HepG2 (cell line): Measurements from ENCODE around the gene CISTR. TPM values are rescaled to one million over a fixed set of nuclear protein-coding genes. Genes with fewer than 3 reads are reported as not detected.

Source experiments
- ATAC-seq: fragments of 200-7000 bp; cut with Tn5 transposase; 3 replicates; pipeline ENCODE4 v1.9.1; 2020; ENCODE audit warnings: mild to moderate bottlenecking, moderate library complexity
- BruUV-seq: library from RNA; stranded (reverse); fragments of 400-500 nt; replicated peaks from 2 replicates; lab custom pipeline; 2021; lab: Mats Ljungman, UMichigan
- CTCF ChIA-PET: fragments of 300-600 bp; formaldehyde crosslinking; extraction: SDS; loops from one replicate; lab custom pipeline; 2021; ENCODE audit warnings: low total read pairs, inconsistent platforms, low intra/inter-chr PET ratio; lab: Yijun Ruan, JAX
- POLR2A ChIA-PET: fragments of 350-600 bp; sonication (Branson Sonifier 250); formaldehyde crosslinking; loops from one replicate; lab custom pipeline; 2020; ENCODE audit warnings: antibody characterized with exemption, inconsistent platforms; lab: Yijun Ruan, JAX
- DNase-seq: peaks from one replicate; pipeline ENCODE4 v3.0.0-alpha.2; 2015; ENCODE audit warnings: low spot score
- FAIRE-seq: peaks from 3 replicates; lab custom pipeline; 2011; peaks lifted over from hg19 to GRCh38; lab: Jason Lieb, UNC
- H2AFZ ChIP-seq: one replicate; pipeline ENCODE4 v1.6.1; 2011; ENCODE audit warnings: low read length, inconsistent platforms
- H3K27ac ChIP-seq: fragments of 300-600 bp; 3 replicates; pipeline ENCODE4 v1.8.0; 2011; ENCODE audit warnings: mixed run types, mild to moderate bottlenecking, mixed read lengths, low read length, inconsistent platforms; ENCODE audit not compliant: insufficient read depth; ENCODE audit errors: extremely low read length
- H3K27me3 ChIP-seq, 2 experiments: fragments of 200-600 bp in 1 of 2; 2 replicates in 1 of 2; 3 replicates in 1 of 2; pipeline versions ENCODE4 v1.6.0 to v1.8.0; 2011; ENCODE audit warnings: low read length in 2 of 2, mild to moderate bottlenecking in 2 of 2, moderate library complexity in 2 of 2, inconsistent platforms in 1 of 2; ENCODE audit not compliant: insufficient read depth in 2 of 2, control insufficient read depth in 1 of 2
- H3K36me3 ChIP-seq, 2 experiments: fragments of 200-600 bp in 1 of 2; replicated peaks in 1 of 2; 2 replicates in 1 of 2; 3 replicates in 1 of 2; pipeline versions ENCODE4 v1.5.1 to v1.8.0; 2011; ENCODE audit warnings: low read length in 2 of 2, inconsistent platforms in 1 of 2; ENCODE audit not compliant: insufficient read depth in 2 of 2, control insufficient read depth in 1 of 2
- H3K4me1 ChIP-seq: 2 replicates; pipeline ENCODE4 v1.5.1; 2012; ENCODE audit warnings: low read length, inconsistent platforms; ENCODE audit not compliant: insufficient read depth
- H3K4me2 ChIP-seq: 2 replicates; pipeline ENCODE4 v1.6.0; 2011; ENCODE audit warnings: low read depth, low read length, inconsistent platforms
- H3K4me3 ChIP-seq, 3 experiments: fragments of 200-600 bp in 1 of 3; sonication (generic), shearing (Covaris generic) in 1 of 3; replicated peaks in 1 of 3; 2 replicates each; pipeline ENCODE4 v1.5.1; 2011 to 2016; ENCODE audit warnings: low read length in 3 of 3, inconsistent platforms in 2 of 3, low read depth in 2 of 3, mild to moderate bottlenecking in 2 of 3, control low read depth in 1 of 3, mixed read lengths in 1 of 3; ENCODE audit not compliant: insufficient read depth in 1 of 3
- H3K79me2 ChIP-seq: one replicate; pipeline ENCODE4 v1.6.1; 2011; ENCODE audit warnings: low read length, inconsistent platforms; ENCODE audit not compliant: insufficient read depth
- H3K9ac ChIP-seq: 2 replicates; pipeline ENCODE4 v1.6.0; 2011; ENCODE audit warnings: mild to moderate bottlenecking, low read depth, low read length, inconsistent platforms; ENCODE audit not compliant: insufficient read depth
- H3K9me3 ChIP-seq: 2 replicates; pipeline ENCODE4 v1.5.1; 2012; ENCODE audit warnings: mild to moderate bottlenecking, low read length
- H4K20me1 ChIP-seq: 2 replicates; pipeline ENCODE4 v1.6.0; 2011; ENCODE audit warnings: inconsistent platforms, mild to moderate bottlenecking, low read length, moderate library complexity; ENCODE audit not compliant: insufficient read depth
- BCL6 ChIP-seq: IDR thresholded peaks from 2 replicates; pipeline ENCODE4 v1.6.1; 2016; ENCODE audit warnings: missing genetic modification reagents, missing compliant biosample characterization
- CBFB ChIP-seq: sonication (generic); formaldehyde crosslinking; IDR thresholded peaks from 2 replicates; pipeline ENCODE4 v1.4.0; 2020; ENCODE audit warnings: missing genetic modification reagents
- GABPB1 ChIP-seq: IDR thresholded peaks from 2 replicates; pipeline ENCODE4 v1.6.1; 2016; ENCODE audit warnings: mild to moderate bottlenecking, missing genetic modification reagents, moderate library complexity, missing compliant biosample characterization
- HDAC2 ChIP-seq: sonication (generic); formaldehyde crosslinking; IDR thresholded peaks from 2 replicates; pipeline ENCODE4 v1.4.0; 2020; ENCODE audit warnings: missing genetic modification reagents
- KAT2B ChIP-seq: fragments of 150-350 bp; IDR thresholded peaks from 2 replicates; pipeline ENCODE4 v1.6.1; 2014; ENCODE audit warnings: low read depth, low read length, borderline replicate concordance
- MED8 ChIP-seq: sonication (generic); formaldehyde crosslinking; IDR thresholded peaks from 2 replicates; pipeline ENCODE4 v1.8.1; 2023; ENCODE audit warnings: mild to moderate bottlenecking, missing genetic modification reagents; ENCODE audit not compliant: insufficient replicate concordance
- NFKBIZ ChIP-seq: IDR thresholded peaks from 2 replicates; pipeline ENCODE4 v1.6.1; 2018; ENCODE audit warnings: missing genetic modification reagents, missing compliant biosample characterization
- PAX8 ChIP-seq: sonication (generic); formaldehyde crosslinking; IDR thresholded peaks from 2 replicates; pipeline ENCODE4 v1.8.0; 2022; ENCODE audit warnings: mild to moderate bottlenecking, missing genetic modification reagents, borderline replicate concordance
- PCBP1 ChIP-seq: fragments of 200-400 bp; formaldehyde crosslinking; IDR thresholded peaks from 2 replicates; pipeline ENCODE4 v1.6.1; 2017; ENCODE audit warnings: mild to moderate bottlenecking, low read depth, low read length, borderline replicate concordance
- PLRG1 ChIP-seq: fragments of 450-650 bp; conservative IDR thresholded peaks from 2 replicates; pipeline ENCODE4 v1.6.1; 2016
- ZBTB20 ChIP-seq: sonication (generic); formaldehyde crosslinking; IDR thresholded peaks from 2 replicates; pipeline ENCODE4 v1.8.1; 2023; ENCODE audit warnings: missing genetic modification reagents, low read depth, mild to moderate bottlenecking, borderline replicate concordance
- ZNF234 ChIP-seq: sonication (generic); formaldehyde crosslinking; conservative IDR thresholded peaks from 2 replicates; pipeline ENCODE4 v1.5.1; 2020; ENCODE audit warnings: mild to moderate bottlenecking, missing genetic modification reagents
- ZNF468 ChIP-seq: sonication (generic); formaldehyde crosslinking; IDR thresholded peaks from 2 replicates; pipeline ENCODE4 v1.8.0; 2022; ENCODE audit warnings: mild to moderate bottlenecking, moderate library complexity, missing genetic modification reagents
- ZNF777 ChIP-seq: sonication (generic); formaldehyde crosslinking; IDR thresholded peaks from 2 replicates; pipeline ENCODE4 v1.4.0; 2020; ENCODE audit warnings: missing genetic modification reagents
- ZNF782 ChIP-seq: sonication (generic); formaldehyde crosslinking; IDR thresholded peaks from 2 replicates; pipeline ENCODE4 v1.4.0; 2020; ENCODE audit warnings: missing genetic modification reagents, mild to moderate bottlenecking, borderline replicate concordance
- ZNF841 ChIP-seq: sonication (generic); formaldehyde crosslinking; IDR thresholded peaks from 2 replicates; pipeline ENCODE4 v1.8.1; 2023; ENCODE audit warnings: missing genetic modification reagents, borderline replicate concordance
- WGBS: methylation state at CpG from one replicate; pipeline ENCODE4 v1.1.6; 2017; ENCODE audit warnings: low lambda C conversion rate; 5-methylcytosine and 5-hydroxymethylcytosine counted together
- in situ Hi-C: cut with HindIII; loops from 2 replicates; pipeline ENCODE4 v1.10.0; 2017; ENCODE audit warnings: low pct_unique_long_range_greater_than_20kb; ENCODE audit not compliant: extremely low pct_ligation_motif_present
- intact Hi-C: fragments of 100-400 bp; cut with micrococcal nuclease; formaldehyde crosslinking; loops from one replicate; pipeline ENCODE4 v1.10.0; 2022; ENCODE audit not compliant: unreplicated experiment
- polyA plus RNA-seq, 8 experiments: library from polyadenylated mRNA; depleted of rRNA in 3 of 8; stranded (reverse) in 7 of 8; unstranded in 1 of 8; fragments of >200 nt; fragmentation: Illumina TruSeq in 4 of 8; extraction: Trizol in 4 of 8; gene quantifications; 2 replicates each; pipeline versions ENCODE4 v1.2.1 to v1.2.3, GENCODE V29; 2011 to 2016; ENCODE audit warnings: low read depth in 4 of 8, missing spikeins in 1 of 8, mixed read lengths in 1 of 8; ENCODE audit not compliant: insufficient read depth in 1 of 8
- total RNA-seq, 5 experiments: library from RNA; depleted of rRNA; stranded (reverse); fragments of >200 nt; fragmentation: Illumina TruSeq; extraction: Trizol; gene quantifications; 2 replicates each; pipeline ENCODE4 v1.2.3, GENCODE V29; 2016; ENCODE audit warnings: low read depth in 1 of 5
- TF ChIP-seq, protein P1 (sequence below): sonication (generic); formaldehyde crosslinking; IDR thresholded peaks from 2 replicates; pipeline ENCODE4 v1.5.0; 2020; ENCODE audit warnings: missing genetic modification reagents
- TF ChIP-seq, protein P2 (sequence below): sonication (generic); formaldehyde crosslinking; IDR thresholded peaks from 2 replicates; pipeline ENCODE4 v1.4.0; 2020; ENCODE audit warnings: mild to moderate bottlenecking, missing genetic modification reagents

CISTR gene
- total and polyA plus RNA-seq, 2 of the 13 experiments (the other 11 are each of a cell fraction or from before 2014, with no cell fraction given), result not detected

DNA sequence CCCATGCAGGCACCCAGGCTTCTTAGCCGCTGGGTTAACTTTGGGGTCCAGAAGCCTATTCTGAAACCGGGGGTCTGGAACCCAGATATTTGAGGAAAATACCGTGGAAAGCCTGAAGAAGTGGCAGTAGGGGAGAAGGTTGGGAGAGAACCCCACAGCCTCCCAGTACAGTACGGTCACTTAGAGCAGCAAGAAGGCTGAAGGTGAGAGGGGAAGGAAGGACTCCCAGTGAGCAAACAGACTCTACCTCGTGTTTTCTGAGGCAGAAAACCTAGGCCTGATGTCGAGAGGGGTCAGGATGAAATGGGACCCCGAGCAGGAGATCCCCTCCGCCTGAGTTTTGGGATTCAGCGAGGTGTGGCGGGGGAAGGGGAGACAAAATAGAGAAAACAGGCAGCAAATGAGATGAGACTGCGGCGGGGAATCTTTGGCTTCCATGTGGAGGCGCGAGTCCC is 13.8 kb downstream of the CISTR start:
- ChIA-PET CTCF (no interaction called here), POLR2A (interaction anchor here (0.6 kb wide), 1 partner anchor 56 kb away, joined by 3 read pairs; no protein-coding TSS in a partner anchor)
- no peak overlapping the region for H2AFZ ChIP-seq
- intact Hi-C loops, result no loop called here
- WGBS, result 52% methylated on average over 14 of the region's 14 CpGs
- H3K27me3 ChIP-seq, result peaks cover 19 to 76% of the 10 kb centered on the region in 2 experiments; a peak in 4 of 5 replicates
- no peaks in the 10 kb centered on the region for H3K36me3 ChIP-seq
- H3K4me3 ChIP-seq, result no peak overlapping the region
- ATAC-seq, result no peak
- H3K9ac ChIP-seq, result no peak overlapping the region
- H3K4me1 ChIP-seq, result 0 out of 2 replicates have a peak, but pooled peaks cover 6% of the 10 kb centered on the region
- H3K79me2 ChIP-seq, result no peaks in the 10 kb centered on the region
- BruUV-seq, result no TSS peak
- no peak for DNase-seq
- FAIRE-seq, result no peak
- TF ChIP-seq, protein P1, sequence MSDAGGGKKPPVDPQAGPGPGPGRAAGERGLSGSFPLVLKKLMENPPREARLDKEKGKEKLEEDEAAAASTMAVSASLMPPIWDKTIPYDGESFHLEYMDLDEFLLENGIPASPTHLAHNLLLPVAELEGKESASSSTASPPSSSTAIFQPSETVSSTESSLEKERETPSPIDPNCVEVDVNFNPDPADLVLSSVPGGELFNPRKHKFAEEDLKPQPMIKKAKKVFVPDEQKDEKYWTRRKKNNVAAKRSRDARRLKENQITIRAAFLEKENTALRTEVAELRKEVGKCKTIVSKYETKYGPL (CRISPR knock-in tag), result no peak
- TF ChIP-seq ZNF841 (no peak), GABPB1 (CRISPR knock-in tag) (no peak)
- TF ChIP-seq, all 625 proteins: peak for 0
- Histone ChIP-seq H3K9me3 (no peaks in the 10 kb centered on the region), H4K20me1 (no peaks in the 10 kb centered on the region), H3K27ac (no peak overlapping the region), H3K4me2 (no peak overlapping the region)
- in situ Hi-C loops, result no loop called here

DNA sequence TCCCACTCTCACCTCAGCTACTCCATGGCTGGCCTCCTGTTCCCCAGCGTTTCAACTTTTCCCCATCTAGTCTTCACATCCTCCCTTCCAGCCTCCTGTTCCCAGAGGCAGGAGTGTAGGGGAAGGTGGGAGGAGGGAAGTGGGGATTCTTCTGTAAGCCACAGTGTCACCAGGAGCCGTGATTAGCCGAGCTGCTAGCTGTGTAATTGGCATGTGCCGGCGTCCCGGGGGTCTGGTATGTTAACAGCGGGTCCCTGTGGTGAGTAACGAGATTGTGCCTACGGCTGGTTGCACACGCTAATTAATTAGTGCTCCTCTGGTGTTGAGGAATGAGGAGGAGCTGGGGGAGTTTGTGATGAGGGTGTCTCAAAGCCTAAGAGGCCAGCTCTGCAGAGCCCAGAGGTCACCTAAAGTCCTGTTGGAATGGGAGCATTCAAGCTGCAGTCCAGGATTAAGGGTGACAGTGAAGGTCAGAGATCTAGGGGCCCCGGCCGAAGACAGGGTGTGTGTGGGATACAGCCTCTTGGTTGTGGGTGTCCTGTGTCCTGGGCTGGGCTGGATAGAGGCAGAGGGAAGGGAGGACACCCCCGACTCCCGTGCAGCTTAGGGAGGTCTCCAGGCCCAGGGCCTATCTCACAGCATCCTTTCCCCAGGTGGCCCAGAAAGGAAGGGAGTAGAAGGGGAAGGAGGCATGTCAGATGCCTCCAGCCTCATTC is 14.5 kb downstream of the CISTR start:
- FAIRE-seq (no peak), ATAC-seq (no peak; the same call in 2 of the 3 replicates), DNase-seq (no peak)
- ChIA-PET POLR2A (no interaction called here), CTCF (no interaction called here)
- Histone ChIP-seq H3K79me2 (no peaks in the 10 kb centered on the region), H3K4me3 (no peak overlapping the region), H3K9me3 (no peaks in the 10 kb centered on the region), H3K4me2 (no peak overlapping the region), H4K20me1 (no peaks in the 10 kb centered on the region), H3K27me3 (peaks cover 19 to 70% of the 10 kb centered on the region in 2 experiments; a peak in 4 of 5 replicates), H3K4me1 (0 out of 2 replicates have a peak, but pooled peaks cover 6% of the 10 kb centered on the region), H3K9ac (no peak overlapping the region), H3K36me3 (no peaks in the 10 kb centered on the region), H3K27ac (no peak overlapping the region)
- in situ Hi-C loops (no loop called here), intact Hi-C loops (no loop called here)
- 31% methylated on average over 10 of the region's 14 CpGs for WGBS
- no TSS peak for BruUV-seq
- TF ChIP-seq ZNF234 (CRISPR knock-in tag) (no peak), ZNF782 (no peak), PCBP1 (no peak), NFKBIZ (CRISPR knock-in tag) (no peak), BCL6 (CRISPR knock-in tag) (no peak), ZBTB20 (CRISPR knock-in tag) (no peak), ZNF468 (CRISPR knock-in tag) (no peak), CBFB (CRISPR knock-in tag) (no peak), KAT2B (no peak), HDAC2 (CRISPR knock-in tag) (no peak), ZNF777 (CRISPR knock-in tag) (no peak), MED8 (CRISPR knock-in tag) (no peak), PAX8 (CRISPR knock-in tag) (no peak), PLRG1 (no peak)
- TF ChIP-seq, protein P2, sequence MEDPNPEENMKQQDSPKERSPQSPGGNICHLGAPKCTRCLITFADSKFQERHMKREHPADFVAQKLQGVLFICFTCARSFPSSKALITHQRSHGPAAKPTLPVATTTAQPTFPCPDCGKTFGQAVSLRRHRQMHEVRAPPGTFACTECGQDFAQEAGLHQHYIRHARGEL (CRISPR knock-in tag), result no peak
- TF ChIP-seq, all 625 proteins: peak for 0
- H2AFZ ChIP-seq, result no peak overlapping the region
